Activated gamma-delta T cell treated with Interleukin-2 at 50 U/mL for 16 hours (primary cell): ENCODE measurements around the gene C11orf71.

ENCODE experiments used
- DNase-seq: peaks from one replicate; pipeline ENCODE4 v3.0.0-alpha.2; 2020

C11orf71 gene

DNA sequence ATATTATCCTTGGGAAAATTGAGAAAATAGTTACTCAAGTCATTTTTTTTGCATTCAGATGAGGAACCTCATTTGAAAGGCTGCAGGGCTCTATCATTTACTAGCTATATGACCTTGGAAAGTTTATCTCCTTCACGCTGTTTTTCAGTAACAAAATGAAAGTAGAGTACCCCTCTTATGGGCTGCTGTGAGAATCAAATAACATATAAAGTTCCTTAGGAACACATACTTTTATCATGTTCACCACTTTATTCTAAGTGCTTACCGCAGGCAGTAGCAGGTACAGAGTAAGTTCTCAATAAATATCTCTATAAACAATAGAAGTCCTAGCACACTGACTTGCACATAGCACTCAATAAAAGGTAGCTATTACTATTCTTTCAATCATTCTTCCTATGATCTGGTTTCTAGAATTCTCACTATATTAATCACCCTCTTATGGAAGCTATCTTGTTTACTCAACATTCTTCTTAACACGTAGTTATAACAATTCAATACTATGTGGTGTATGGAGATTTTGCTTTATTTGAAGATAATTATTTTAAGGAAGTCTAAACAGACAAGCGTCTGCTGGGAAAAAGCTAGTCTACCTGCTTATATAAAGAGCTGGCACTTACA is 1.9 kb downstream of the C11orf71 start:
- no peak for DNase-seq

- no peak for DNase-seq
Observed at GRCh38 chr11:114397349-114397982, 2.8 kb downstream of the C11orf71 start.

DNA sequence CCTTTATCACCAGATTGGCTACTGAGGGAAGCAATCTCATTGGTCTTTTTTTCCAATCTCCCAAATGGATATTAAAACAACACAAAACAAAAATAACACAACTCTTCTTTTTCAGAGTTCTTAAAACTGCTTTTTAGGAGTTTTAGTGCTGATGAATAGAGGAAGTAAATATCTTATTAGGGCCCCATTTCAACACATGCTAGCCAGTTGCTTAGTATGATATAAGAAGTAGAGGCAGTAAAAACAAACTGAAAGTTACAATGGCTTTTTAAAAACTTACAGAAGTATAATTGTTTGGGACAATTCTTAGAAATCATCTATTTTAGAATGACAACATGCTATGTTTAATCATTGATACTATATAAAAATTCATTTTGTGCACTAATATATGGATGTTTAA is 3.4 kb downstream of the C11orf71 start:
- DNase-seq, result no peak

- DNase-seq, result no peak
Observed at GRCh38 chr11:114395736-114396135, 4.6 kb downstream of the C11orf71 start.

GRCh38 chr11:114392735-114393667 is 7.3 kb downstream of the C11orf71 start:
- no peak for DNase-seq

- no peak for DNase-seq
Observed at GRCh38 chr11:114386545-114386944, 13.8 kb downstream of the C11orf71 start.

DNA sequence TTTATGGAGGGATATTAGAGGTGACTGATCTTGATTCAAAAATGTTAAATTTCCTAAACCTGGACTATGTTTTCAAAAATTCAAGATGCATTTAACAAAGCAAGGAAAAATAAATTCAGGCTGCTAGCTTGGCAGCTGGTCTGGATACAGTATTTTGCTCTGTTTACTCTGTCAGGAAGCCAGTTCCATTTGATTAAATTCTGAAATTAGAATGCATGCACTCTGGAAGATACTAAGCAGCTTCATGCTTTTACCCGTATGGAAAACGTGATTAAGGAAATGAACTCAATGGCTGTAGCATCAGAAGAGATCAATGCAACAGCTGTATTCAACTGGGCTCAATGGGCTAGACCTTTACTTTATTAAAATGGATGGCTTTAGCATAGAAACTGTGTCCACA is 14.2 kb downstream of the C11orf71 start:
- DNase-seq, result no peak

- DNase-seq, result no peak
Observed at GRCh38 chr11:114384487-114384886, 15.8 kb downstream of the C11orf71 start.

GRCh38 chr11:114382509-114382908 is 17.8 kb downstream of the C11orf71 start:
- no peak for DNase-seq

- DNase-seq, result no peak
Observed at GRCh38 chr11:114379394-114380069, 20.8 kb downstream of the C11orf71 start.

- DNase-seq, result no peak
Observed at GRCh38 chr11:114377612-114378267, 22.6 kb downstream of the C11orf71 start.

GRCh38 chr11:114375052-114375451 is 25.3 kb downstream of the C11orf71 start:
- no peak for DNase-seq

DNA sequence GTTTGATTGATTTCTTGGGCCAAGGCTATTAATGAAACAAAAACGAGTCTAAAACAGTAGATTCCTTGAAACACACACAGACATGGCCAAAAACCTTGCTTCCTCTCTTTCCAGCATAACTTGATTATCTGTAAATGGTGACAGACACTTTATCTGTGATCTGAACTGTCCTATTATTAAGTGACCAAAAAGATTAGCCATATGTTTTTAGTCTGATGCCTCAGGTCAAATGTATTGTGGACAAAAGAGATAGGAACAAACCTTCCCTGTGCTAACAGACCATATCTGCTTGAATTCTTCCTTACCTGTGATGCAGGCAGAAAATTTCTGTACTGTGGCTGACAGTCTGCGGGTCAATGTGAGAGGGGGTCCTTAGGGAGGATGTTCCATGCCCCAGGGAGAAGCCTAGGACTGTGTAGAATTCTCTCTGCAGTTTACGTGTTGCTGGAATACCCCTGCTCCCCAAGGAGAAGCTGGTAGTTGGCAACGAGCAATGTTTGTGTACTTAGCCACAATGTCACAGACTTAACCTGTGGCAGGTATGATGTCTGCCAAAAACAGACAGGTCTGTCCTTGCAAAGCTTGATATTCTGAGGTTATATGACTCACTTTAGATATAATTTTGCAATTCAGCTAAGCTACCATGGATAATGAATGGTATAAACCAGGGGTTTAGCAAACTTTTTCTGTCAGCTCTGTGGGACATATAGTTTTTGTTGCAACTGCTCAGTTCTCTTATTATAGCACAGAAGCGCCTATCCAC is 31.2 kb downstream of the C11orf71 start:
- no peak for DNase-seq

- DNase-seq, result no peak
Observed at GRCh38 chr11:114367244-114367957, 32.9 kb downstream of the C11orf71 start.

DNA sequence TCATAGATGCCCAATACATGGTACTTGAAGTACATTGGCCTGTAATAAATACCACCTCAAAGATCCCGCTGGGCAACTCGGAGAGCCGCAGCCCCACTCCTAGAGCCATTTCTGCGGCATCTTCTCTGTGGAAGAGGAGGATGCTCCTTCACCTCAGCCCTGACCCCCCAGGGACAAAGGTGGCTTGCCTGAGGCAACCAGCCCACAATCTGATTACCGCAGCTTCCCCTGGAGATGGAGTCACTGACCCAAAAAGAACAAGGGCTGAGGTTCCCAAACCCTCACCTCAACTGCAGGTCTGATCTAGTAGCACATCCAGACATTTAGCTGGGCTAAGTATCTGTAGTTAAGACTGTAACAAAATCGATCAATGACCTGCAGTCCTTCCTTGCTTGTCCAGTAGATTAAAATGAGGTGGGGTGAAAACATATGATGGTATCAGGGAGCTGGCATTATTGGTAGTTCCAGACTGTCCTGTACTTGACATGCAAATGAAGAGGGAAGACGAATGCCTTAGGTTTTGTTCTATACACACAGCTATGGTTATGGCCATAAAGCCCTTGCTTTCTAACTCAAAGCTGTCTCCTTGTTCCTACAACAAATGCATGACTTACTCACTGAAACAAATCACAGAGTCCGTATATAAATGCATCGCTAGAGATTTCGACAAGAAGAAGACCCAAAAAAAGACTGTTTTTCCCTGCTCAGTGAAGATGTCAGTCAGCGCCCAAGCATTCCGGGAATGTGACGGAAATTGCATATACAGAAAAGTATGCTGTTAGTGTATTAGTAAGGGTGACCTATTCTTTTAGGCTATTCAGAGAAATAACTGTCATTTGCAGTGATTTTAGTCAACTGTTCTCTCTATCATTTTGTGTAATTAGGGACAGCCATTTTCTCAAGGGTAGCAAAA is 33.7 kb downstream of the C11orf71 start:
- DNase-seq, result no peak

- DNase-seq, result no peak
Observed at GRCh38 chr11:114362958-114363357, 37.4 kb downstream of the C11orf71 start.

- no peak for DNase-seq
Observed at GRCh38 chr11:114362326-114362725, 38.0 kb downstream of the C11orf71 start.

DNA sequence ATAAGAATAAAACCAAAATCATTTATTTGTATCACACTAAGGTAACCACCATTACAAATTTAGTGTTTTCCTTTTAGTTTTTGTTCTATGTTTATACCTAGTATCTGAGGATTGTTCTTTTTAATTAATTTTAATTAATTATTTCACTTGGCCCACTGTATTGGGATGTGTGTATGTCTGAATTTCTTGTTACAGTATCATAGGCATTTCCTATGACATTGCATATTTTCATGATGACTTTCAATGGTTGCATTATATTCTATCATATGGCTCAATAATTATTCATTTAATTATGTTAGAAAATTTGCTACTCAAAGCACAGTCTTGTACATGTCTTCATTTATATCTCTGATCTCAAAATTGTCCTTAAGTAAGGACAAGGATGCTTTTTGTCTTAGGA is 41.0 kb downstream of the C11orf71 start:
- no peak for DNase-seq

DNA sequence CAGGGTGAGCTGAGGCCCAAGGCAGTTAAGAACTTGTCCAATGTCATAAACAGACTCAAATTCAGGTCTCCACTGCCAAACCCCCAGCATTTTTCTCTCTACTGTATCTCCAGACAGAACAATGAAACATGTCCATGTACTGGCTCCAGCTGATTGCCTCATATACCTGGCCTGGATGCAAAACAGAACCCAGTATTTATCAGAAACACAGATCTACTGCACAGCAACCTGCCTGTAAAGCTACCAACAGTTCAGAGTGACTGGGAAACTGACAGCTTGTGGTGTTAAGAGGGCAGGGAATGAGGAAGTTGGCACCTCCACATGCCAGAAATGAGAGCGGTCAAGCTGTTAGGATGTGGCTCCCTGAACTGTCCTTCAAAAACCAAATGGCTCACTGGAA is 41.6 kb downstream of the C11orf71 start:
- DNase-seq, result no peak

GRCh38 chr11:114354076-114354475 is 46.2 kb downstream of the C11orf71 start:
- DNase-seq, result no peak
